Osteoblast (primary cell): ENCODE data around the gene POLD1. TPM values are rescaled to one million over a fixed set of nuclear protein-coding genes. Genes with fewer than 3 reads are reported as not detected.

Experiments used
- DNase-seq: peaks from one replicate; pipeline ENCODE4 v3.0.0; 2011; ENCODE audit warnings: low spot score, mixed read lengths; ENCODE audit not compliant: insufficient read length; ENCODE audit errors: missing footprints
- H2AFZ ChIP-seq: 2 replicates; pipeline ENCODE4 v1.6.0; 2011; ENCODE audit warnings: mild to moderate bottlenecking, low read length
- H3K27ac ChIP-seq: 2 replicates; pipeline ENCODE4 v1.5.1; 2011; ENCODE audit warnings: mild to moderate bottlenecking, low read depth, low read length, moderate library complexity
- H3K27me3 ChIP-seq: 2 replicates; pipeline ENCODE4 v1.6.0; 2012; ENCODE audit warnings: mild to moderate bottlenecking, control low read depth, inconsistent platforms, low read length, moderate library complexity; ENCODE audit not compliant: insufficient read depth
- H3K36me3 ChIP-seq: 2 replicates; pipeline ENCODE4 v1.5.1; 2011; ENCODE audit warnings: mild to moderate bottlenecking, low read length, control low read depth, moderate library complexity; ENCODE audit not compliant: insufficient read depth
- H3K4me1 ChIP-seq: 2 replicates; pipeline ENCODE4 v1.5.1; 2011; ENCODE audit warnings: mild to moderate bottlenecking, low read length, control low read depth, moderate library complexity; ENCODE audit not compliant: insufficient read depth
- H3K4me2 ChIP-seq: 2 replicates; pipeline ENCODE4 v1.6.0; 2011; ENCODE audit warnings: mild to moderate bottlenecking, low read length; ENCODE audit not compliant: insufficient read depth
- H3K4me3 ChIP-seq: fragments of 200-600 bp; sonication (generic); 3 replicates; pipeline ENCODE4 v1.5.1; 2012; ENCODE audit warnings: mild to moderate bottlenecking, low read length, inconsistent platforms; ENCODE audit not compliant: insufficient read depth
- H3K79me2 ChIP-seq: 2 replicates; pipeline ENCODE4 v1.6.0; 2012; ENCODE audit warnings: mild to moderate bottlenecking, low read length, control low read depth, inconsistent platforms; ENCODE audit not compliant: insufficient read depth
- H3K9me3 ChIP-seq: 2 replicates; pipeline ENCODE4 v1.5.1; 2011; ENCODE audit warnings: low read depth, low read length, control low read depth
- H4K20me1 ChIP-seq: 2 replicates; pipeline ENCODE4 v1.6.0; 2012; ENCODE audit warnings: mild to moderate bottlenecking, low read length, control low read depth; ENCODE audit not compliant: insufficient read depth
- total RNA-seq: library from RNA; depleted of rRNA; stranded (reverse); fragments of >200 nt; gene quantifications from 2 replicates; pipeline ENCODE4 v1.2.3, GENCODE V29; 2012
- TF ChIP-seq, protein P1 (sequence below): IDR thresholded peaks from 2 replicates; pipeline ENCODE4 v1.5.1; 2011; ENCODE audit warnings: mild to moderate bottlenecking, low read depth, low read length, moderate library complexity; ENCODE audit errors: extremely low read depth

Gene POLD1
- total RNA-seq, 1 donor, result 15.6 TPM

DNA sequence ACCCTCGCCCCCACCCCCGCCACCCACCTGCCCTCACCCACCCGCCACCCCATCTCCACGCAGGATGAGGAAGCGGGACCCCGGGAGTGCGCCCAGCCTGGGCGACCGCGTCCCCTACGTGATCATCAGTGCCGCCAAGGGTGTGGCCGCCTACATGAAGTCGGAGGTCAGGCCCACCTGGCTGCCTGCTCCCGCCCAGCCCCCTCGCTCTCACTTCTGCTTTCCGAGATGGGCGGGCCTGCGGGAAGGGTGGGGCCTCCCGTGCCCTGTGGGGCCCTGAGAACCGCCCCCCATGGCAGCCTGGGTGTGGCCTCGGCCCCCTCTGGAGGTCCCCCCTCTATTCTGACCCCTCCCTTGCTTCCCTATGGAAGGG is 31.5 kb downstream of the POLD1 start:
- H3K9me3 ChIP-seq, result no peaks in the 10 kb centered on the region
- TF ChIP-seq, protein P1, sequence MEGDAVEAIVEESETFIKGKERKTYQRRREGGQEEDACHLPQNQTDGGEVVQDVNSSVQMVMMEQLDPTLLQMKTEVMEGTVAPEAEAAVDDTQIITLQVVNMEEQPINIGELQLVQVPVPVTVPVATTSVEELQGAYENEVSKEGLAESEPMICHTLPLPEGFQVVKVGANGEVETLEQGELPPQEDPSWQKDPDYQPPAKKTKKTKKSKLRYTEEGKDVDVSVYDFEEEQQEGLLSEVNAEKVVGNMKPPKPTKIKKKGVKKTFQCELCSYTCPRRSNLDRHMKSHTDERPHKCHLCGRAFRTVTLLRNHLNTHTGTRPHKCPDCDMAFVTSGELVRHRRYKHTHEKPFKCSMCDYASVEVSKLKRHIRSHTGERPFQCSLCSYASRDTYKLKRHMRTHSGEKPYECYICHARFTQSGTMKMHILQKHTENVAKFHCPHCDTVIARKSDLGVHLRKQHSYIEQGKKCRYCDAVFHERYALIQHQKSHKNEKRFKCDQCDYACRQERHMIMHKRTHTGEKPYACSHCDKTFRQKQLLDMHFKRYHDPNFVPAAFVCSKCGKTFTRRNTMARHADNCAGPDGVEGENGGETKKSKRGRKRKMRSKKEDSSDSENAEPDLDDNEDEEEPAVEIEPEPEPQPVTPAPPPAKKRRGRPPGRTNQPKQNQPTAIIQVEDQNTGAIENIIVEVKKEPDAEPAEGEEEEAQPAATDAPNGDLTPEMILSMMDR, result no peak
- no peak overlapping the region for H3K27ac ChIP-seq
- no peak overlapping the region for H3K4me3 ChIP-seq
- H3K4me1 ChIP-seq, result no peaks in the 10 kb centered on the region
- H3K4me2 ChIP-seq, result no peak overlapping the region
- H3K36me3 ChIP-seq, result no peaks in the 10 kb centered on the region
- no peaks in the 10 kb centered on the region for H3K79me2 ChIP-seq
- H4K20me1 ChIP-seq, result no peaks in the 10 kb centered on the region
- DNase-seq, result no peak
- peaks cover 10% of the 10 kb centered on the region for H3K27me3 ChIP-seq
- H2AFZ ChIP-seq, result no peak overlapping the region

DNA sequence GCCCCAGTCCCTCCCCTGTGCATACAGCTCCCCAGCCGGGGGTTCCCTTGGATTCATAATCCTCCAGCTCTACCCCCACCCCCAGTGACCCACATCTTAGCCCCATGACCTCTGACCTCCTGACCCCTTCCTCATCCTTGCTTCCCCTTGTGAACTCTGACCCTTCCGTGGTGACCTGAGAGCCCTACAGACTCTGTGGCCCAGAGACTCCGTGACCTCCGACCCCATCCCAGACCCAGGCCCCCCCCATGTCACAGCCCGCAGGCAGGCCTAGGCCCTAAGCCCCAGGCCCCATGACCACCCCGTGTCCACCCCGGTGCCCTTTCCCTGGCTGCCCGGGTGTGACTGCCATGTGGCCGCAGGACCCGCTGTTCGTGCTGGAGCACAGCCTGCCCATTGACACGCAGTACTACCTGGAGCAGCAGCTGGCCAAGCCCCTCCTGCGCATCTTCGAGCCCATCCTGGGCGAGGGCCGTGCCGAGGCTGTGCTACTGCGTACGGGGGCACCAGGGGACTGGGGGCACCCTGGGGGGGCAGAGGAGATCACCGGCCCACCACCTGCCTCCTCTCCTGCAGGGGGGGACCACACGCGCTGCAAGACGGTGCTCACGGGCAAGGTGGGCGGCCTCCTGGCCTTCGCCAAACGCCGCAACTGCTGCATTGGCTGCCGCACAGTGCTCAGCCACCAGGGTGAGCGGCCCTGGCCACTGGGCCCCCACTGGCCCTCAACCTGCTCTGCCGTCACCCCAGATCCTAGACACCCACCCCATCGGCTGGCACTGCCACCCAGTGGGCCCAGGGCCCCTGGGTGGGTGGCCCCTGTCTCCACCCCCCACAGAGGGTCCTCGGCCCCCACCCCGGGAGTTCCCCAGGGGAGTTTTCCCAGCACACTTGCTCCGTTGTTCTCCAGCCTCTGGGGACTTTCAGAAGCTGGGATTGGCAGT is 32.2 kb downstream of the POLD1 start:
- H3K4me3 ChIP-seq, result no peak overlapping the region
- H3K4me1 ChIP-seq, result no peaks in the 10 kb centered on the region
- H3K27me3 ChIP-seq, result peaks cover 10% of the 10 kb centered on the region
- no peaks in the 10 kb centered on the region for H3K9me3 ChIP-seq
- H3K36me3 ChIP-seq, result no peaks in the 10 kb centered on the region
- H3K4me2 ChIP-seq, result no peak overlapping the region
- DNase-seq, result no peak
- H2AFZ ChIP-seq, result no peak overlapping the region
- TF ChIP-seq, protein P1, result no peak
- no peaks in the 10 kb centered on the region for H3K79me2 ChIP-seq
- no peak overlapping the region for H3K27ac ChIP-seq
- no peaks in the 10 kb centered on the region for H4K20me1 ChIP-seq

DNA sequence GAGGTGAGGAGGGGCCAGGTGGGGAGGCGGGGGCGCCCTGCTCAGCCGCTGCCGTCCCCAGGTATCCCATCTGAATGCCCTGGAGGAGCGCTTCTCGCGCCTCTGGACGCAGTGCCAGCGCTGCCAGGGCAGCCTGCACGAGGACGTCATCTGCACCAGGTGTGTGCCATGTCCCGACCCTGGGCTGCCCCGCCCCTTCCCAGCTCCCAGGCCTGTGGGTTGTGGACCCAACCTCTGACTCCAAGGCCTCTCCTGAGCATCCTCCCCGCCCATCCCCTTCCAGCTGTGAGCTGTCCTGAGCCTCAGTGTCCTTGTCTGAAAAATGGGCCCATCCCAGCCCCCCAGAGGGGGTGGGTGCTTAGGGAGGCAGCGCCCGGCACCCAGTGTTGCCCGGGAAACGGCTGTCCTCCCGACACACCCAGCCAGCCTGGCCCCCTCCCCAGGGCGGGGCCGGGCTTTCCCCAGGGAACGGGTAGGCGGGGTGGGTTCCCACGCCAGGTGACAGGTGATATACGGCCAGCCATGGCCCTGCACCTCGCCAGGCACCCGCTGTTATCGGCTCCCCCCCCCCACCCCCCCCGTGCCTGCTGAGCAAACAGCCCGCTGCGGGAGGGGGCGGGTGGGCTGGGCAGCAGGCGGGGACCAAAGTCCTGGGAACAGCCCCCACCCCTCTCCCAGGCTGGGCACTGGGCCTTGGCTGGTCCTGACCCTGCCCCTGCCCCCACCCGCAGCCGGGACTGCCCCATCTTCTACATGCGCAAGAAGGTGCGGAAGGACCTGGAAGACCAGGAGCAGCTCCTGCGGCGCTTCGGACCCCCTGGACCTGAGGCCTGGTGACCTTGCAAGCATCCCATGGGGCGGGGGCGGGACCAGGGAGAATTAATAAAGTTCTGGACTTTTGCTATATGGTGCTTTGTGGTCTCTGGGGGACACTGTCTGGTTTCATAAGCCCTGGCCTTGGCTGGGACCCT is 33.2 kb downstream of the POLD1 start:
- H3K27me3 ChIP-seq, result peaks cover 10% of the 10 kb centered on the region
- H3K4me1 ChIP-seq, result no peaks in the 10 kb centered on the region
- no peaks in the 10 kb centered on the region for H4K20me1 ChIP-seq
- no peaks in the 10 kb centered on the region for H3K36me3 ChIP-seq
- no peaks in the 10 kb centered on the region for H3K79me2 ChIP-seq
- no peak overlapping the region for H3K27ac ChIP-seq
- H3K4me2 ChIP-seq, result no peak overlapping the region
- H3K4me3 ChIP-seq, result no peak overlapping the region
- no peak for DNase-seq
- TF ChIP-seq, protein P1, result no peak
- no peak overlapping the region for H2AFZ ChIP-seq
- no peaks in the 10 kb centered on the region for H3K9me3 ChIP-seq
